Left ventricle myocardium inferior (tissue), 1 donor: ENCODE measurements around the gene NKAP. TPM values are rescaled to one million over a fixed set of nuclear protein-coding genes. Genes with fewer than 3 reads are reported as not detected.
"Not testable (repeated sequence)": the region's sequence is repeated elsewhere in the genome, so short reads cannot be mapped to it uniquely, and the experiment has no call there.

Experiments
- DNase-seq: peaks from one replicate; pipeline ENCODE4 v3.0.0-alpha.2; 2020
- H3K27ac ChIP-seq: fragments of 200-600 bp; replicated peaks from 2 replicates; pipeline ENCODE4 v1.8.0; 2021
- H3K27me3 ChIP-seq: fragments of 200-600 bp; 2 replicates; pipeline ENCODE4 v1.8.0; 2021; ENCODE audit warnings: low read depth
- H3K36me3 ChIP-seq: fragments of 200-600 bp; 2 replicates; pipeline ENCODE4 v1.8.0; 2021
- H3K4me1 ChIP-seq: fragments of 200-600 bp; 2 replicates; pipeline ENCODE4 v1.8.0; 2021
- H3K4me3 ChIP-seq: fragments of 200-600 bp; 2 replicates; pipeline ENCODE4 v1.8.0; 2021; ENCODE audit warnings: mild to moderate bottlenecking, moderate library complexity
- H3K9me3 ChIP-seq: fragments of 200-600 bp; replicated peaks from 2 replicates; pipeline ENCODE4 v1.8.0; 2021
- CTCF ChIP-seq: fragments of 200-600 bp; IDR thresholded peaks from 2 replicates; pipeline ENCODE4 v1.8.0; 2021; ENCODE audit warnings: antibody characterized with exemption, mild to moderate bottlenecking, borderline replicate concordance
- intact Hi-C: fragments of 100-400 bp; cut with micrococcal nuclease; formaldehyde crosslinking; loops from one replicate; pipeline ENCODE4 v1.11.0; 2022
- total RNA-seq: library from RNA; stranded (reverse); fragmentation: NEBNext Ultra II Directional; extraction: Animal tissue kit (Norgen Biotek cat#: 25700); gene quantifications from one replicate; pipeline ENCODE4 v1.2.1, GENCODE V29; 2021
- donor health status: DM: no; HTN: yes; CAD: no; lungs with severe emphysema.

The NKAP gene
- total RNA-seq, 1 donor from 2014 or later: 5.0 TPM

- no peaks in the 10 kb centered on the region for H3K36me3 ChIP-seq
- no peak for DNase-seq
- no peaks in the 10 kb centered on the region for H3K4me1 ChIP-seq
- no peak overlapping the region for H3K4me3 ChIP-seq
- no peak overlapping the region for H3K27ac ChIP-seq
- no peak for TF ChIP-seq CTCF
- intact Hi-C loops: no loop called here
- no peaks in the 10 kb centered on the region for H3K27me3 ChIP-seq
- no peaks in the 10 kb centered on the region for H3K9me3 ChIP-seq
These were observed 27.0 kb upstream of the NKAP start for GRCh38 chrX:119970574-119970973.

GRCh38 chrX:119966837-119967236 is 23.3 kb upstream of the NKAP start:
- intact Hi-C loops, H3K36me3 ChIP-seq, H3K27ac ChIP-seq, H3K4me3 ChIP-seq, H3K4me1 ChIP-seq, H3K27me3 ChIP-seq, DNase-seq, H3K9me3 ChIP-seq: not testable (repeated sequence)

GRCh38 chrX:119960625-119961024 is 17.1 kb upstream of the NKAP start:
- Histone ChIP-seq H3K36me3 (no peaks in the 10 kb centered on the region), H3K27me3 (no peaks in the 10 kb centered on the region), H3K27ac (no peak overlapping the region), H3K9me3 (no peaks in the 10 kb centered on the region), H3K4me3 (no peak overlapping the region), H3K4me1 (no peaks in the 10 kb centered on the region)
- TF ChIP-seq CTCF: no peak
- DNase-seq: no peak
- intact Hi-C loops: no loop called here

GRCh38 chrX:119955807-119956570 is 12.4 kb upstream of the NKAP start:
- intact Hi-C loops, DNase-seq, H3K27ac ChIP-seq, H3K27me3 ChIP-seq, H3K4me3 ChIP-seq, H3K4me1 ChIP-seq, H3K36me3 ChIP-seq, H3K9me3 ChIP-seq: not testable (repeated sequence)

GRCh38 chrX:119954374-119954773 is 10.8 kb upstream of the NKAP start:
- no peaks in the 10 kb centered on the region for H3K4me1 ChIP-seq
- no peak for TF ChIP-seq CTCF
- no peaks in the 10 kb centered on the region for H3K27me3 ChIP-seq
- no peak for DNase-seq
- H3K9me3 ChIP-seq: no peaks in the 10 kb centered on the region
- no peak overlapping the region for H3K4me3 ChIP-seq
- no peaks in the 10 kb centered on the region for H3K36me3 ChIP-seq
- no peak overlapping the region for H3K27ac ChIP-seq
- intact Hi-C loops: no loop called here

- Histone ChIP-seq H3K9me3 (no peaks in the 10 kb centered on the region), H3K36me3 (no peaks in the 10 kb centered on the region), H3K27ac (no peak overlapping the region), H3K4me3 (no peak overlapping the region), H3K27me3 (no peaks in the 10 kb centered on the region), H3K4me1 (peaks cover under 1% of the 10 kb centered on the region)
- TF ChIP-seq CTCF: no peak
- intact Hi-C loops: no loop called here
- DNase-seq: no peak
These were observed 4.8 kb upstream of the NKAP start for GRCh38 chrX:119948381-119948780.
